Fibroblast of peridontal ligament (primary cell): ENCODE results near the gene LHFPL3.
A peak's percentile ranks its signal among the peaks of the same experiment; 100 is the strongest.
"Not testable (repeated sequence)": the region's sequence is repeated elsewhere in the genome, so short reads cannot be mapped to it uniquely, and the experiment has no call there.

ENCODE experiments used
- DNase-seq: peaks from one replicate; pipeline ENCODE4 v3.0.0-alpha.2; 2010; ENCODE audit errors: extremely low read depth

The LHFPL3 gene

DNA sequence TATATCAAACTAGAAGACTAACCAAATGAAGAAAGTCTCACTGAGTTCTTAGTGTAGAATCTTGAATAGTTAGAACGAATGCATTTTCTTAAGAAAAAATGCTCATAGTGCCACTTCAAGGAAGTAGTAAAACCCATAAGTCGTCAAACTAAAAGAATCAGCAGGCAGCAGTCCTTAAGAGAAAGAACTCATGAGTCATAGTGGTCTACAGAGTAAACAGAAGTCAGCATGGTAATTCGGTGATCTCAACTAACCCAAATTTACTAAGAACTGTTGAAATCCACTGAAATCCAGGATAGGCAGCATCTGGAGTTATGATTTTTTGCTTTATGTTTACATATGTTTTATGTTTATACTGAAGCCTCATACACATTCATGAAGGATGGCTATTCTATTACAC is 256.2 kb downstream of the LHFPL3 start:
- DNase-seq, result peak; percentile 1

DNA sequence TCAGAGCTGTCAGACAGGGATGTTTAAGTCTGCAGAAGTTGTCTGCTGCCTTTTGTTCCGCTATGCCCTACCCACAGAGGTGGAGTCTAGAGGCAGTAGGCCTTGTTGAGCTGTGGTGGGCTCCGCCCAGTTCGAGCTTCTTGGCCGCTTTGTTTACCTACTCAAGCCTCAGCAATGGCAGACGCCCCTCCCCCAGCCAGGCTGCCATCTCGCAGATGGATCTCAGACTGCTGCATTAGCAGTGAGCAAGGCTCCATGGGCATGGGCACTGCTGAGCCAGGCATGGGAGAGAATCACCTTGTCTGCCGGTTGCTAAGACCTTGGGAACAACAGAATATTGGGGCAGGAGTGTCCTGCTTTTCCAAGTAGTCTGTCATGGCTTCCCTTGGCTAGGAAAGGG is 267.2 kb downstream of the LHFPL3 start:
- DNase-seq, result not testable (repeated sequence)

DNA sequence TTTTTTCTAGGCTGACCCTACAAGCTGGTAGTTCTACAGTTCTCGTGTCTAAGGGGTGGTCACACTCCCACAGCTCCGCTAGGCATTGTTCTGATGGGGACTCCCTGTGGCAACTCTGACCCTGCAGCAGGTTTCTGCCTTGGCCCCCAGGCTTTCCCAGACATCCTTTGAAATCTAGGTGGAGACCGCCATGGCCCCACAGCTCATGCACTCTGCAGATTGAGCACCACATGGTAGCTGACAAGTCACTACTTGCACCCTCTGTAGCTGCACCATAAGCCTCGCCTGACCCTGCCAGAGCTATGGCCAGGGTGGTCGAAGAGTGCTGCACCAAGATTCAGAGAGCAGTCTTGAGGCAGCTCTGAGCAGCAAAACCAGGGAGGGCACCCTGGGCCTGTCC is 275.6 kb downstream of the LHFPL3 start:
- DNase-seq, result no peak

DNA sequence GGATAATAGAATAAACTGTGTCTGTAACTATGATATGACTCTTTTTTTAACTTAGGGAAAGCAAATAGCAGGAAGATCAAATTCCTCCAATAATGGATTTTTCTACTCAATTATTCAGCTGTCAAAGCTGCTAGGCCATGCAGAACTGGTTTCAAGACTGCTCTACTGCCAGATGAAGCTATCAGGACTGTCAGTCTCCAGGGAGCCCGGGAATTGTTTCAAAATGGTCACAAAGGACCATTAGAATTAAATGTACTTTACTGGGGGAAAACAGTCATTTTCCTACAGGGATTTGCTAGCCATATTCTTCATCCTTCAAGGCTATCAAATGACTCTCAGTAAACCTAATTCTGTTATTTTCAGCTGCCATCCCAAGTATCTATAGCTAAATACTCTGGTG is 276.3 kb downstream of the LHFPL3 start:
- no peak for DNase-seq

DNA sequence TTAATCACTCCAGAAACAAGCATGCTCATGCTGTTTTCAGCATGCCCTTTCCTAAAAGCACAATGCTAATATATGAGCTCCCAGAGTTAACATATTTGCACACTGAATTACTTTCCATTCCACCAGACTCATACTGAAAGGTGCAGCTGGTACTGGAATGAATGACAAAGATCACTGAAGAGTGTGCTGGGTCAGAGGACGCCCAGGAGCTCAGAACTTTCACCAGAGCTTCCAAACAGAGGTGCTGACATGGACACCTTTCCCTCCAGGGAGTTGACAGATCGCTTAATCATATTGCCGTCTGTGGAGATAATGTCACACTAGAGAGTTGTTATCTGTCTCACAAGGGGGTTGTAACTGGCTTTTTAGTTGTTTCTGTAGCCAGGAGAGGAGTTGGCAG is 292.9 kb downstream of the LHFPL3 start:
- DNase-seq, result no peak

DNA sequence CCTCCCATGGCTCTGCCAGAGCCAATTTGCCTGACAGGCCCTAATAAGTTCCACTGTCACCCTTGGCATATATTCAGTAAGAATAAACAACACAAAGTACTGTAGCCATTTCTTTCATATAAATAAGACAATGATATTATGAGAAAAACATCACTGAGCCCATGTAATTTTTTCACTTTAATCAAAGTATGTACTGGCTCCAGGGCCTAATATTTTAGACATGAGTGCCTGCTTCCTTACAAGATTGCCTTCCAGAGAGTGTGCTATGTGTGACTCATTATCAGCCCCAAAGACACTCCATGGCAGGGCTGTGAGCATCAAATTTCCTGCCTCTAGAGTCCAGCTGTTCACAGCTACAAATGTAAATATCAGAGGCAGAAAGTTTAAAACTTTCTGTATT is 297.6 kb downstream of the LHFPL3 start:
- DNase-seq, result no peak

DNA sequence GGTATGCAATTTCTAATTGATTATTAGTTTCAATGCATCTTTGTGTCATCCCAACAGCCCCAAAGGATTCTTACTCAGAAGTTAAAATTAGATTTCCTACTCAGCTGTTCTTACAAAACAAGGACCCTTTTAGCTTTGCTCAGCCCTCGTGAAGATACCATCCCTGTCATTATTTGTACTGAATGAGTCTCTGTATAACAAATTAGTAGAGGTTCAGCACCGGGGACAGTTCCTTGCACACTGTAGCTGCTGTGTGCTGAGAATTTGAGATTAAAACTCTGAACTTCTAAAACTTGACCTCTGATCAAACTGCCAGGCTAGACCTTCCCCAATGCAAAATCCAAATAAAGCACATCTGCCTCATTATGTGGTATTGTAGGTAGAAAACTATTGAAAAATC is 299.1 kb downstream of the LHFPL3 start:
- DNase-seq, result peak; percentile 13

DNA sequence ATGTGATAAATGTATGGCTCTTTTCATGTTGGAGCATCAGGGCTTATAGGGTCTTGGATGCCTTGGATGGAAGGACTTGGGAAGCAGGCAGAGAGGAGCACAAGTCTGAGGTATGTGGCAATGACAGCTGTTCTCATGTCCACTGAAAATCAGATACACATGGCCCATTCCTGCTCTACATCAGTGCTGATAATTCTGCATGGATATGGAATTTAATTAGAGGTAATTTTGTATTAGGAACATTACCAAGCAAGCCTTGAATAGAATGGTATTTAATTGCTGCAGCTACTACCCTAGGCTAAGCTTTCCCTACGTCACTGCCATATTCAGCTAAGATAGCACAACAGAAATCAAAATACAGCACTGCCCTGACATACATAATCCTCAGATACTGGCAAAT is 299.6 kb downstream of the LHFPL3 start:
- DNase-seq, result no peak

DNA sequence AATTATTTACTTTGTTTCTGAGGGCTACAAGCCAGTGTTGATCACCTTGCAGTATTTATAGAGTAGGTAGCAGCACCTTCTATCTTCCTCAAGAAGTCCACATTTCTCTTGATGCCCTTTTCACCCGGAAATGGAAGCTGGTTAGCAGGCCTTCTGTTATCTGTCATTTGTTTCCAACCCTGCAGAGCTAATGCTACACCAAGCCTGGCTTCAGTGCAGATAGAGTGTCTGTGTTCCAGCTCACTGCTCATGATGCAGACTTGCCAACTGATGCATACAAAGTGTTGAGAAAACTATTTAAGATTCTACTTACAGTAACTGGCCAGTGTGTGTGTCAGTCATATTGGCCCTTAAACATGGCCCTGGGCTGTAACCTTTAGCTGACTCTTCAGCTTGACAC is 301.0 kb downstream of the LHFPL3 start:
- no peak for DNase-seq

DNA sequence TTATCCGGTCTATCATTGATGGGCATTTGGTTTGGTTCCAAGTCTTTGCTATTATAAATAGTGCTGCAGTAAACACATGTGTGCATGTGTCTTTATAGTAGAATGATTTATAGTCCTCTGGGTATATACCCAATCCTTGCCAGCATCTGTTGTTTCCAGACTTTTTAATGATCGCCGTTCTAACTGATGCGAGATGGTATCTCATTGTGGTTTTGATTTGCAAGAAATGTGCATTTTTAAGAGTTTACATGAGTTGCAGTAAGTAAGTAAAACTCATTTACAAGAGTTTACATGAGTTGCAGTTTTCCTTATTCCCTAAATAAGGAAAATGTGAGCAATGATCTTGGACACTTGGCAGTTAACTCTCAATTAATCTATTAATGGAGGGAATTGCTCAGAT is 312.1 kb downstream of the LHFPL3 start:
- no peak for DNase-seq

DNA sequence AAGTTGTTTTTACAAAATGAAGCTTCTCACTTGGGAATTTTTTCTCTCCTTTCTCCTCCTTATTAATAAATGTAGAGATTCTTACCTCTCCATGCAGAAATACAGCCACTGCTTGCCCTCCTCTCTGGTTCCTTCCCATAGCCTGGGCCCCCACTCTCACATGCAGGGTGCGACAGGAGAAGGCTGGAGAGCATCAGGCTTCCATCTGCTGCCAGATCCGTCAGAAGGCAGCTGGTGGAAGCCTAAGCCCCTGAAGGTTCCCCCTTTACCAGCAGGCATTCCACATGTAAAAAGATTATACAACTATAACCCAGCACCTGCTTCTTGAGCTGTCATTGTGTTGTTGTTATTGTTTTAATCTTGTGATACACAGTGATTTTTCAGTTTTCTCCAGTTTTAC is 314.2 kb downstream of the LHFPL3 start:
- DNase-seq, result no peak

DNA sequence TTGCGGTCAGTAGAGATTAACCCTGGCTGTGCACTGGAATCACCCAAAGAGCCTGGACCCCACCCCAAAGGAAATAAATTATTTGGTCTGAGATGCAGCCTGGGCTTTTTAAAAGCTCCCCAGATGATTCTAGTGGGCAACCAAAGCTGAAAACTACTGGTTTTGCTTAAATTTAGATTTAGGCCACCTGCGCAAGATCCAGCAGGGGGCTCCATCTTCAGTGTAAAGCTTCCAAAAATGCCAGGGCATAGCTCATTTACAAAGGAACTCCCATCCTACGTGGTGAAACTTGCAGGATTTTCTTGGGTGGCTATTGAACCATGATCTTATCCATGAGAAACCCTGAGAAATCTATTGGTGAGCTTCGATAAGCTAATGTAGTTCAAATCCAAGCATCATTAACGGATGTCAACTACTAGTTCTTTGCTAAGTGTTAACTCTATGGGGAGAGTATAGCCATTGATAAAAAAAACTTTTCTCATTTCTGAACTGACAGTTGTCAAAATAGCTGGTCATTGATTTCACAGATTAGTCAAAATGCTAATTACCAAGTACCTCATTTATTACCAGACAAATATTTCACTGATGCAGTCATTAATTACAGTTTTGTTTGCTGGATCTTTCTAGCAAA is 315.3 kb downstream of the LHFPL3 start:
- DNase-seq, result peak; percentile 8

DNA sequence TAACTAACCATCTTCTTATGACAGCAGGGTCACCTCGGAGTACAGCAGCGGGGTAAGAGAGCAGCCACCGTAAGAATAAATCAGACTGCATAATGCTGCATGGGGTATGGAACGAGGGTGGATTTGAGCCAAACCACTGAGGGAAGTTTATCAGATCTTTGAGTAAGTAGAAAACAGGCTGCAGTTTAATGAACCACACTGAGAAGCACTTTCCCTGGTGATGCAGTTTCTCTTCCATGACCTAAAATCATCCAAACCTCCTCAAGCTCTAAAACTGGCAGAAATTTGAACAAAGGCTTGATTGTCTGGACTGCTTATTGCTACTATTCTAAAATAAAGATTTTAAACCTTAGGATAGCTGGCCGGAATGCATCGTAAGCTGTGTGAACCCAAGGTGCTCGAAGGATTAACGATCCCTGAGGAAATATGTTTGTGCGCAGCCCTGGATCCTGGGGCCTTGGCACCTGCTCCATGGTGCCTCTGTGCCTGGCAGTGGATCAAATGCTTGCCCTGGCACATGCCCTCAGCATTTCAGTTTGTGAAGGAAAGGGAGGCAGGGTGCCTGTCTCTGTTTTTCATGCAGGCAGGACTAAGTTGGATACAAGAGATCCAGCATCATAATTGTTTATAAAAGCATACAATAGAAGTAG is 322.7 kb downstream of the LHFPL3 start:
- DNase-seq, result no peak

DNA sequence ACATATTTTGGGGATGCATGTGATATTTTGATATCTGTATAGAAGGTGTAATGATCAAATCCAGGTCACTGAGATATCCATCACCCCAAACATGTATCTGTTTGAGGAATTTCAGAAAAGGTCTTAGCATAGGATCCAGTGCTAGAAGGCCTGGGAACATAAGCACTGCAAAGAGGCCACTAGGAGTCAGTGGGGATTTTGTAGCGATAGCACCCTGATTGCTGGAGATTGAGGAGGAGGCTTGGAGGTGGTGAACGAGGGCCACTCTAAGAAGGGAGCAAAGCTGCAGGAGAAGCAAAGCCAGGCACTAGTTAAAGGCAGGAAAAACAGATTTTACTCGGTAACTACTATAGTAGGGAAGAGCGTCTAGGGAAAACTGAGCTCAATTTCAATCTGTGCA is 324.0 kb downstream of the LHFPL3 start:
- no peak for DNase-seq

DNA sequence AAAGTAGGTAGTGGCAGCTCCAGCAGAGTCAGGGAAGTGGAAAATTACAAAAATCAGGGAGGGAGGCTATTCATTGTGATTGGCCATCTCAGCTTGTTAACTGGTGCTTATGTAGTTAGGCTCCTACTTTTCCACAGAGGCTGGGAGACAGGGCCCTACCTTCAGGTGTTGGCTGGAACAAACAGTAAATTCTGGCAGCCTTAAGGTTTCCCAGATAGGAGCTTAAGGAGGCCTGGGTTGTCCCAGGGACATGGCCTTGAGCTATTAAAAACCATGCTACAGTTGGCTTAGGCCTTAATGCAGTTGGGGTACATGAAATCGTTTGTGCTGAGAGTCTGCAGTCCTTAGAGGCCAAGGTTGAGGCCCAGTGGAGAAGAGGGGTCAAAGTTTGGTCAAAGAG is 324.5 kb downstream of the LHFPL3 start:
- DNase-seq, result no peak

DNA sequence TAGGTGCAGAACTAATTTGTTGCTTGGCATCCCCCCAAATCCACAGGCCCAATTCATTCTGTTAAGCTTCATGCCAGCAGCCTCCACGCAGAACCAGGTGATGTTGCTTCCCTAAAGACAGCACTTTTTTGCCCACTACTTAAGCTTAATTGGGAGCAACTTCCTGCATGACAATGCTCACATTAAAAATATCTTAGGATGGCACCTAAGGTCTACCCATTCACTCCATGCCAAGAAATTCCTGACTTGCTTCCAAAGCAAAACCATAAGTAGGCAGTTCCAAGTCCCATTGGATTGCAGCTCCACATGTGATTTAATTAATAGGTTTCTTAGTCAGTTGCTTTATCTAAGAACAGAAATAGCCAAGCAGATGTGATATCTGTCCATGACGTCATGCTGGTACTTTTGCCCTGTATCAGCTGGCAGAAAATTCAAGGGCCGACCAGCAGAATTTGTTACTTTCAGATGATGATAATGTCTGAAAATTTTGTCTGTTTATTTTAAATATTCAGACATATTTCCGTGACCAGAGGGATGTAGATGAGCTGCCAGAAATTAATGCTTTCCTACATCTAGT is 325.5 kb downstream of the LHFPL3 start:
- no peak for DNase-seq

DNA sequence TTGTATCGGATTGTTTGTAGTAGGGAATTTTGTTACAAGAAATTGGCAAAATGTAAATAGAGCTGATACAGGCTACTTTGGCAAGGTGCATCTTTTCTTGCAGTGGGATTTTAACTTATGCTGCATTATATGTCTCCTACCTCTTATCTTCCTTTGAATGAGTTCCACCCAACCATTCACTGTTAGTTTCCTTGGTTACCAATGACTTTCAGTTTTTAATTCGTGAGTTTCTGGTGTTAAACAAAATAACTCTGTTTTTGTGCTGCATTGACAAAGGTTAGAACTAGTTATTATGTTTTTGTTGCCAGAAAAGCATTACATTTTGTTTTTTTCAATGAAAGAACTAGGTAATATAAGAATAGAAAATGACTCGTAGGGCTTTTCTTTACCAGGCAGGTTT is 327.2 kb downstream of the LHFPL3 start:
- DNase-seq, result no peak

DNA sequence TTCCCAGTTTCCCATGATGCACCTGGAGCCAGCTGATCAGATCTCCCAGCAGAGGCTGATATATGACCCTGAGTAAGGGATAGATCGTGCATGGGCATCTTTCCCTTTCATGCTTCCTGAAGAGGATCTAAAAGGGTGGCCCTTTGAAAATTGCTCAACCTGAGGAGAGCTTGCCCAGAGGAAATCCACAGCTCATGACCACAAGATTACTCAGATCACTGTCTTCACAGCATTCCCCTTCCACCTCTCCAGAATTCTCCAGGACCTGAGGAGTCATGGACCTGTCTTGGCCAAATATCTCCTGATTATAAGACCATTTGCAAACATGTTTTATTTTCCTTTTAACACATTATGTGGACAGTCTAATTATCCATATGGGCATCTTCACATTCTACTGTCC is 328.1 kb downstream of the LHFPL3 start:
- DNase-seq, result no peak

DNA sequence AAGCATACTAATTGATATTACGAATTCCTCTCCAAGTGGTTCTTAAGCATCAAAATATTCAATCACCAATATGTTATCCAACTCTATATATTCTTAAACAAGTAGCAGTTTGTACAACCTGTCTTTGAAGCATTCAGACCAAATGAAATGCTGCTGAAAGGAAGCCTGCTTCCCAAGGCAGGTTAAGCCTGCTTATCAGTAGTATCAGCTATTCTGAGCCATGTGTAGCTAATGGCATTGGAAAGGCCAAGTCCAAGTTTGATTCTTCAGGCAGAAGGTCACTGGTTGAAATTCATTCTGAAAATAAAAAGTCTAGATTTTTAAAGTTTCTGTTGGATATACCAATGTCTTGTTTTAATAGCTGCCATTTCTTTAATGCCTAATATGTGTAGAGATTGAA is 328.7 kb downstream of the LHFPL3 start:
- DNase-seq, result no peak

DNA sequence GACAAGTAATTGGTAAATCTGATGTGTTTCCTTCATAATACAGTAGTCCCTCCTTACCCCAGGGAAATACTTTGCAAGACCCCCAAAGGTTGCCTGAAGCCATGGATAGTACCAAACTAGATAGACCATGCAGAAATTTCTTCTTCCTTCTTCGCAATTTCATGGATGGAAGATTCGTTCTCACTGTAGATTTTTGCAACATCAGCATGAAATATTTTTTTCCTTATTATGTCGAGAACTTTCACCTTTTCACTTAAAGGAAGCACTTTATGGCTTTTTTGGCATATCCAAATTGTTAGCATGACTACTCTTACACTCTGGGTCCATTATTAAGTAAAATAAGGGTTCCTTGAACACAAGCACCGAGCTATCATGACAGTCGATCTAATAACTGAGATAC is 333.2 kb downstream of the LHFPL3 start:
- DNase-seq, result no peak

DNA sequence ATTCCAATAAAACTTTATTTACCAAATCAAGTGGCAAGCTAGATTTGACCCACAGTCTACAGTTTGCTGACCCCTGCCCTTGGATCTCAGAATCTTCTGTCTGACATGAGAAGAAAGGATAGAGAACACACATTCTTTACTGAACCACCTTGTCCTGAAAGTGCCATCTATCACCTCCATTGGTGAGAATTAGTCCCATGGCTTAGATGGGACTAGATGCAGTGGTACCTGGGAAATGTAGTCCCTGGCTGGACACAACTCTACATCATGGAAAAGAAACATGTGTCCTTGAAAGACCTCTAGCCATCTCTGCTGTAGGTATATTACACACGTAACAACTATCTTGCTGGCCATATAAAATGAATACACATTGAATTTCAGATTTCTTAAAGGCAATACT is 336.2 kb downstream of the LHFPL3 start:
- no peak for DNase-seq

DNA sequence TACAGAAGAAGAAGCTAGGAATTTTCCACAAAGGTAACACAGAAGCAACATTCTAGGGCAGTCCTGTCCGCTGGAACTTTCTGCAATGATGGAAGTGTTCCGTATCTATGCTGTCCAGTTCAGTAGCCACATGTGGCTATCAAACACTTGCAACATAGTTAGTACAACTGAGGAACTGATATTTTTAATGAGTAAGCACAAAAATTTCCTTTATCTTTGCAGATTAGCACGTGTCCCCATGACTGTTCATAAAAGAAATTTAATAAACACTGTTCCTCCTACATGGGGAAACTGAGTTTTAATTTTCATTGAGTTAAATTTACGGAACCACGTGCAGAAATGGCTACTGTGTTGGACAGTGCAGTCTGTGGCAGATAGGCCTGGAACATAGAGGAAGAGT is 349.2 kb downstream of the LHFPL3 start:
- DNase-seq, result no peak

DNA sequence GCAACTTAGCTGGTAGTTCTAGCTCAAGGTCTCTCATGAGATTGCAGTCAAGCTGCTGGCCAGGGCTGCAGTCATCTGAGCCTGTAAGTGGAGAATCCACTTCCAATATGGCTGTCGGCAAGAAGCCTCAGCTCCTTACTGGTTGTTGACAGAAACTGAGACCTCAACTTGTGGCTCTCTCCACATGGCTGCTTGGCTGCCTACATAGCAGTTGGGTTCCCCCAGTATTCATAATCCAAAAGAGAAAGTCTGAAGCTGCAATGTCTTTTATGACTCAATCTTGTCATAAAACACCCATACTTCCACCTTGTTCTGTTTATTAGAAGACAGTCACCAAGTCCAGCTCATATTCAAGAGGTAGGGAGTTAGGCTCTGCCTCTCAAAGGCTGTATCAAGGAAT is 350.7 kb downstream of the LHFPL3 start:
- no peak for DNase-seq

DNA sequence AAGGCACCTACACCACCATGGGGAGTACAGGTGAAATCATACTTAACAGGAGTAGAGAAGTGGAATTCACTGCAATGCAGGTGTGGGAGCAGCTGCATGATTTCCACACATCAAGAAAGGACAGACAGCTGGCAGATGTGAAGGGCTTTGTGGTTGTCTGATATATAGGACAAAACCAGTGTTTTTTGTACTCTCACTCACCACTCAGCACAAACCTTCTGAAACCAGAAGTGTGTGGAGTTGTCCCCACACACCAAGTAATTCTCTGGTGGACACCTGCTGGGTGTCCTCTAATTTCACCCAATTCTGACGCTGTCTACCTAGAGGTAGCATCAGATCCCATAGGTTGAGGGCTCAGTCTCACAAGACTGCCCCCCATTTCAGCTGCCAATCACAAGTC is 357.9 kb downstream of the LHFPL3 start:
- no peak for DNase-seq
